WTC11 (cell line): ENCODE data around the gene MACC1.

ENCODE experiments used
- AR ChIP-seq: fragments of 250-450 bp; sonication (Bioruptor Pico); IDR thresholded peaks from 2 replicates; pipeline ENCODE4 v1.9.0; 2021; ENCODE audit warnings: mild to moderate bottlenecking
- ARID4B ChIP-seq: sonication (generic); formaldehyde crosslinking; IDR thresholded peaks from 2 replicates; pipeline ENCODE4 v1.8.0; 2023; ENCODE audit warnings: missing genetic modification reagents, mild to moderate bottlenecking, borderline replicate concordance
- CREB1 ChIP-seq: sonication (generic); formaldehyde crosslinking; IDR thresholded peaks from 2 replicates; pipeline ENCODE4 v1.8.0; 2023; ENCODE audit warnings: mild to moderate bottlenecking, missing genetic modification reagents
- CTCF ChIP-seq: fragments of 200-600 bp; IDR thresholded peaks from 2 replicates; pipeline ENCODE4 v1.8.0; 2022; ENCODE audit warnings: antibody characterized with exemption
- E2F1 ChIP-seq: sonication (generic); formaldehyde crosslinking; IDR thresholded peaks from 2 replicates; pipeline ENCODE4 v1.8.0; 2022; ENCODE audit warnings: mild to moderate bottlenecking, missing genetic modification reagents
- ESRRA ChIP-seq: sonication (generic); formaldehyde crosslinking; IDR thresholded peaks from 2 replicates; pipeline ENCODE4 v1.8.1; 2022; ENCODE audit warnings: mild to moderate bottlenecking, missing genetic modification reagents, borderline replicate concordance
- GABPB1 ChIP-seq: sonication (generic); formaldehyde crosslinking; IDR thresholded peaks from 2 replicates; pipeline ENCODE4 v1.8.1; 2023; ENCODE audit warnings: mild to moderate bottlenecking, missing genetic modification reagents
- GTF2I ChIP-seq: fragments of 250-450 bp; sonication (Bioruptor Pico); conservative IDR thresholded peaks from 2 replicates; pipeline ENCODE4 v1.4.0; 2021; ENCODE audit warnings: mild to moderate bottlenecking
- NR1H2 ChIP-seq: sonication (generic); formaldehyde crosslinking; IDR thresholded peaks from 2 replicates; pipeline ENCODE4 v1.9.0; 2021; ENCODE audit warnings: mild to moderate bottlenecking, moderate library complexity, missing genetic modification reagents
- PRDM15 ChIP-seq: sonication (generic); formaldehyde crosslinking; IDR thresholded peaks from 2 replicates; pipeline ENCODE4 v1.8.0; 2022; ENCODE audit warnings: missing genetic modification reagents
- TP53 ChIP-seq: sonication (generic); formaldehyde crosslinking; IDR thresholded peaks from 2 replicates; pipeline ENCODE4 v1.8.1; 2023; ENCODE audit warnings: mild to moderate bottlenecking, missing genetic modification reagents
- USF1 ChIP-seq: sonication (generic); formaldehyde crosslinking; IDR thresholded peaks from 2 replicates; pipeline ENCODE4 v1.8.0; 2022; ENCODE audit warnings: mild to moderate bottlenecking, missing genetic modification reagents
- USF2 ChIP-seq: sonication (generic); formaldehyde crosslinking; IDR thresholded peaks from 2 replicates; pipeline ENCODE4 v1.8.1; 2023; ENCODE audit warnings: mild to moderate bottlenecking, missing genetic modification reagents, moderate library complexity

GRCh38 chr7:20131776-20132175 is 85.4 kb downstream of the MACC1 start:
- no peak for TF ChIP-seq USF2 (CRISPR knock-in tag)
- TF ChIP-seq GTF2I (CRISPR knock-in tag) = no peak
- TF ChIP-seq CTCF = no peak
- TF ChIP-seq PRDM15 (CRISPR knock-in tag) = no peak
- TF ChIP-seq CREB1 (CRISPR knock-in tag) = no peak
- TF ChIP-seq AR (CRISPR knock-in tag) = no peak
- TF ChIP-seq ESRRA (CRISPR knock-in tag) = no peak
- TF ChIP-seq ARID4B (CRISPR knock-in tag) = no peak
- TF ChIP-seq NR1H2 (CRISPR knock-in tag) = no peak
- no peak for TF ChIP-seq E2F1 (CRISPR knock-in tag)
- TF ChIP-seq TP53 = no peak
- no peak for TF ChIP-seq GABPB1 (CRISPR knock-in tag)
- TF ChIP-seq USF1 (CRISPR knock-in tag) = no peak
